Loucy (cell line): ENCODE data around the gene CFAP298.
"Not testable (repeated sequence)": the region's sequence is repeated elsewhere in the genome, so short reads cannot be mapped to it uniquely, and the experiment has no call there.

Experiments
- H2AFZ ChIP-seq: fragments of 200-600 bp; sonication (generic); 2 replicates; pipeline ENCODE4 v1.6.0; 2016; ENCODE audit warnings: antibody characterized with exemption, mild to moderate bottlenecking, low read length, moderate library complexity
- H3F3A ChIP-seq: fragments of 200-600 bp; 2 replicates; pipeline ENCODE4 v1.6.0; 2016; ENCODE audit warnings: antibody characterized with exemption, low read depth, mild to moderate bottlenecking
- H3K27me3 ChIP-seq: fragments of 200-600 bp; sonication (generic); 2 replicates; pipeline ENCODE4 v1.6.1; 2014; ENCODE audit warnings: low read length, mild to moderate bottlenecking; ENCODE audit not compliant: insufficient read depth, poor library complexity, severe bottlenecking
- H3K36me3 ChIP-seq: fragments of 200-600 bp; sonication (generic); 2 replicates; pipeline ENCODE4 v1.6.1; 2016; ENCODE audit warnings: low read length; ENCODE audit not compliant: insufficient read depth
- H3K4me1 ChIP-seq: fragments of 200-600 bp; sonication (generic); 2 replicates; pipeline ENCODE4 v1.5.1; 2014; ENCODE audit warnings: low read length, mild to moderate bottlenecking; ENCODE audit not compliant: insufficient read depth, poor library complexity, severe bottlenecking
- H3K4me2 ChIP-seq: fragments of 200-600 bp; sonication (generic); 2 replicates; pipeline ENCODE4 v1.6.0; 2014; ENCODE audit warnings: antibody characterized with exemption, low read length, low read depth, mild to moderate bottlenecking; ENCODE audit not compliant: poor library complexity, severe bottlenecking
- H3K4me3 ChIP-seq: fragments of 200-600 bp; sonication (generic); 2 replicates; pipeline ENCODE4 v1.5.1; 2014; ENCODE audit warnings: low read length, mild to moderate bottlenecking, mixed read lengths; ENCODE audit not compliant: poor library complexity, severe bottlenecking
- H3K79me2 ChIP-seq: fragments of 200-600 bp; sonication (generic); 2 replicates; pipeline ENCODE4 v1.6.1; 2014; ENCODE audit warnings: low read length; ENCODE audit not compliant: insufficient read depth
- H3K9ac ChIP-seq: fragments of 200-600 bp; sonication (generic); 2 replicates; pipeline ENCODE4 v1.6.0; 2014; ENCODE audit warnings: mild to moderate bottlenecking, low read depth, low read length, moderate library complexity; ENCODE audit not compliant: poor library complexity, severe bottlenecking
- H3K9me2 ChIP-seq: fragments of 200-600 bp; sonication (generic); replicated peaks from 2 replicates; pipeline ENCODE4 v1.6.1; 2016; ENCODE audit warnings: low read depth, low read length, mixed read lengths
- H3K9me3 ChIP-seq: fragments of 200-600 bp; sonication (generic); 2 replicates; pipeline ENCODE4 v1.6.1; 2014; ENCODE audit warnings: mild to moderate bottlenecking, antibody characterized with exemption, low read length, low read depth; ENCODE audit not compliant: insufficient read depth
- H4K20me1 ChIP-seq: fragments of 200-600 bp; sonication (generic); 2 replicates; pipeline ENCODE4 v1.6.0; 2014; ENCODE audit warnings: antibody characterized with exemption, low read length, mild to moderate bottlenecking; ENCODE audit not compliant: insufficient read depth, poor library complexity, severe bottlenecking
- EZH2phosphoT487 ChIP-seq: fragments of 200-600 bp; IDR thresholded peaks from 2 replicates; pipeline ENCODE4 v1.6.1; 2018; ENCODE audit warnings: antibody characterized with exemption, mild to moderate bottlenecking, moderate library complexity, borderline replicate concordance
- TF ChIP-seq, protein P1 (sequence below): fragments of 200-600 bp; sonication (generic); conservative IDR thresholded peaks from 2 replicates; pipeline ENCODE4 v1.5.1; 2014; ENCODE audit warnings: mild to moderate bottlenecking, antibody characterized with exemption, low read length

CFAP298 gene

GRCh38 chr21:32641710-32642698, 29.8 kb upstream of the CFAP298 start:
- H2AFZ ChIP-seq = no peak overlapping the region
- H3K27me3 ChIP-seq = no peaks in the 10 kb centered on the region
- no peaks in the 10 kb centered on the region for H3K9me2 ChIP-seq
- no peaks in the 10 kb centered on the region for H3F3A ChIP-seq
- H3K9ac ChIP-seq = no peak overlapping the region
- H3K79me2 ChIP-seq = no peaks in the 10 kb centered on the region
- peaks cover 25% of the 10 kb centered on the region; the same call in 1 of the 2 replicates for H3K36me3 ChIP-seq
- H3K4me3 ChIP-seq = no peak overlapping the region
- no peaks in the 10 kb centered on the region for H4K20me1 ChIP-seq
- no peaks in the 10 kb centered on the region for H3K4me1 ChIP-seq
- no peak for TF ChIP-seq EZH2phosphoT487
- TF ChIP-seq, protein P1, sequence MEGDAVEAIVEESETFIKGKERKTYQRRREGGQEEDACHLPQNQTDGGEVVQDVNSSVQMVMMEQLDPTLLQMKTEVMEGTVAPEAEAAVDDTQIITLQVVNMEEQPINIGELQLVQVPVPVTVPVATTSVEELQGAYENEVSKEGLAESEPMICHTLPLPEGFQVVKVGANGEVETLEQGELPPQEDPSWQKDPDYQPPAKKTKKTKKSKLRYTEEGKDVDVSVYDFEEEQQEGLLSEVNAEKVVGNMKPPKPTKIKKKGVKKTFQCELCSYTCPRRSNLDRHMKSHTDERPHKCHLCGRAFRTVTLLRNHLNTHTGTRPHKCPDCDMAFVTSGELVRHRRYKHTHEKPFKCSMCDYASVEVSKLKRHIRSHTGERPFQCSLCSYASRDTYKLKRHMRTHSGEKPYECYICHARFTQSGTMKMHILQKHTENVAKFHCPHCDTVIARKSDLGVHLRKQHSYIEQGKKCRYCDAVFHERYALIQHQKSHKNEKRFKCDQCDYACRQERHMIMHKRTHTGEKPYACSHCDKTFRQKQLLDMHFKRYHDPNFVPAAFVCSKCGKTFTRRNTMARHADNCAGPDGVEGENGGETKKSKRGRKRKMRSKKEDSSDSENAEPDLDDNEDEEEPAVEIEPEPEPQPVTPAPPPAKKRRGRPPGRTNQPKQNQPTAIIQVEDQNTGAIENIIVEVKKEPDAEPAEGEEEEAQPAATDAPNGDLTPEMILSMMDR = no peak
- no peak overlapping the region for H3K4me2 ChIP-seq
- no peaks in the 10 kb centered on the region for H3K9me3 ChIP-seq

DNA sequence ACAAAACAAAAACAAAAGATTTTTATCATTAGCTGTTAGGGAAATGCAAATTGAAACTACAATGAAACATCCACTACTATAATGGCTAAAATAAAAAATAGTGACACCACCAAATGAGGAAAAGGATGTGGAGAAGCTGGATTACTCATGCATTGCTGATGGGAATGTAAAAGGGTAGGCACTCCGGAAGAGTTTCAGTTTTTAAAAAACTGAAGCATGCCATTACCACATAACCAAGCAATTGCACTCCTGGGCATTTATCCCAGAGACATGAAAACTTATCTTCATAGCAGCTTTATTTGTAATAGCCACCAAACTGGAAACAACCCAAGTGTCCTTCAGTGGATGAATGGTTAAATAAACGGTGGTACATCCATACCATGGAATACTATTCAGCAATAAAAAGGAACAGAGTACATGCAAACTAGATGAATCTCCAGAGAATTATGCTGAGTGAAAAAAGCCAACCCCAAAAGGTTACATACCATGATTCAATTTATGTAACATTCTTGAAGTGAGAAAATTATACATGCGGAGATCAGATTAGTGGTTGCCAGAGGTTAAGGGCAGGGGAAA, 14.5 kb upstream of the CFAP298 start:
- H3K9me3 ChIP-seq = no peaks in the 10 kb centered on the region
- H3K4me2 ChIP-seq = no peak overlapping the region
- no peaks in the 10 kb centered on the region for H3K9me2 ChIP-seq
- no peak overlapping the region for H3K4me3 ChIP-seq
- no peaks in the 10 kb centered on the region for H3F3A ChIP-seq
- no peak for TF ChIP-seq EZH2phosphoT487
- TF ChIP-seq, protein P1 = no peak
- no peak overlapping the region for H2AFZ ChIP-seq
- H4K20me1 ChIP-seq = no peaks in the 10 kb centered on the region
- peaks cover 24% of the 10 kb centered on the region; the same call in 1 of the 2 replicates for H3K36me3 ChIP-seq
- no peak overlapping the region for H3K9ac ChIP-seq
- H3K27me3 ChIP-seq = no peaks in the 10 kb centered on the region
- H3K79me2 ChIP-seq = no peaks in the 10 kb centered on the region
- H3K4me1 ChIP-seq = peaks cover 10% of the 10 kb centered on the region

GRCh38 chr21:32618218-32618617, 6.0 kb upstream of the CFAP298 start:
- H3K79me2 ChIP-seq, H3K9me3 ChIP-seq, H3K4me3 ChIP-seq, H2AFZ ChIP-seq, H3K36me3 ChIP-seq, H3F3A ChIP-seq, H3K9me2 ChIP-seq, H4K20me1 ChIP-seq, H3K27me3 ChIP-seq, H3K4me1 ChIP-seq, H3K4me2 ChIP-seq, H3K9ac ChIP-seq: not testable (repeated sequence)
